Aorta (tissue), 5 donors: ENCODE data around the gene CD22. TPM values are rescaled to one million over a fixed set of nuclear protein-coding genes. Genes with fewer than 3 reads are reported as not detected.

ENCODE experiments used
- ATAC-seq: fragments of 200-7000 bp; cut with Tn5 transposase; one replicate; pipeline ENCODE4 v1.9.1; 2022; ENCODE audit warnings: moderate library complexity; ENCODE audit not compliant: low FRiP score
- DNase-seq, 2 donors: peaks; one replicate each; pipeline ENCODE4 v3.0.0-alpha.2; 2020
- H3K27ac ChIP-seq, 2 donors: one replicate each; pipeline ENCODE4 v1.5.1; 2013; ENCODE audit warnings: low read length in 2 of 2, mild to moderate bottlenecking in 2 of 2, moderate library complexity in 2 of 2, control low read depth in 1 of 2, inconsistent platforms in 1 of 2, low read depth in 1 of 2
- H3K27me3 ChIP-seq, 2 donors: one replicate each; pipeline ENCODE4 v1.6.1; 2013; ENCODE audit warnings: control low read depth in 1 of 2, low read length in 1 of 2, mild to moderate bottlenecking in 1 of 2, moderate library complexity in 1 of 2; ENCODE audit not compliant: insufficient read depth in 2 of 2, control insufficient read depth in 1 of 2
- H3K36me3 ChIP-seq, 2 donors: one replicate each; pipeline ENCODE4 v1.6.1; 2013; ENCODE audit warnings: control low read depth in 1 of 2, low read length in 1 of 2, mild to moderate bottlenecking in 1 of 2; ENCODE audit not compliant: insufficient read depth in 2 of 2, control insufficient read depth in 1 of 2
- H3K4me1 ChIP-seq, 2 donors: one replicate each; pipeline ENCODE4 v1.6.1; 2013; ENCODE audit warnings: low read length in 2 of 2, control low read depth in 1 of 2, mild to moderate bottlenecking in 1 of 2, moderate library complexity in 1 of 2; ENCODE audit not compliant: insufficient read depth in 2 of 2, control insufficient read depth in 1 of 2
- H3K4me3 ChIP-seq, 2 donors: one replicate each; pipeline ENCODE4 v1.5.1; 2013; ENCODE audit warnings: low read length in 2 of 2, control low read depth in 1 of 2, mild to moderate bottlenecking in 1 of 2
- H3K9me3 ChIP-seq: one replicate; pipeline ENCODE4 v1.6.1; 2013; ENCODE audit warnings: mild to moderate bottlenecking, low read length; ENCODE audit not compliant: control insufficient read depth
- WGBS, 2 donors: extraction: QIAGEN DNeasy Blood & Tissue Kit; methylation state at CpG; one replicate each; pipeline ENCODE4 v1.1.7; 2013; 5-methylcytosine and 5-hydroxymethylcytosine counted together
- intact Hi-C, 2 donors: fragments of 100-400 bp; cut with DNase I; formaldehyde crosslinking; loops; one replicate each; pipeline versions ENCODE4 v1.14.2 to v1.15.0; 2022
- polyA plus RNA-seq, 2 donors: library from polyadenylated mRNA; stranded (reverse); fragments of 200-250 nt; gene quantifications; one replicate each; pipeline ENCODE4 v1.2.3, GENCODE V29; 2013
- total RNA-seq, 2 donors: library from RNA; stranded (reverse); fragmentation: NEBNext Ultra II Directional; extraction: Animal tissue kit (Norgen Biotek cat#: 25700); gene quantifications; one replicate each; pipeline ENCODE4 v1.2.1, GENCODE V29; 2021
- donor health status: healthy with polysubstance abuse.
- donor health status: Bipolar disorder and iron deficiency.
- donor health status: DM: no; HTN: no; CAD: no.
- donor health status: DM: no; HTN: no; CAD: no.
- donor health status: DM: yes; HTN: yes; CAD: no.

Gene CD22
- total and polyA plus RNA-seq, 4 donors, result 0.75 to 3.1 (median 2.9) TPM; not detected in 1

DNA sequence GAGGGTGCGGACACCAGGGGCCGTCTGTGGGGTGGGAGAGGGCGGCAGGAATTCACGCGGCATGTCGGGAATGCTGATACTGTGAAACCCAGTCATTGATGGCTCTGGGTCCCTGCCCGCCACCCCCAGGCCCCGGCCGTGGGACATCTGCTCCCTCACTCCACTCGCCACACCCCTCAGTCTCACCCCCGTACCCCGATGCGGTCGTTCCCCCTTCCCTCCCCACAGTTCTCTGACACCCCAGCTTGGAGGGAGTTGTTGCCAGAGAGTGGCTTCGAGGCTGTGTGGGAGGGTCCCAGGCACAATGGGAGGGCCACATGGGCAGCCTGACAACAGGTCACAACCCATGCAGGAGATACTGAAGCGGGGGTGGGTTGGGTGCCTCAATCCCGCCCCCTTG lies 35.2 kb upstream of the CD22 start:
- 26 to 28% methylated on average over 17 of the region's 17 CpGs for WGBS, 2 donors
- H3K27me3 ChIP-seq, result no peaks in the 10 kb centered on the region
- no peaks in the 10 kb centered on the region for H3K9me3 ChIP-seq
- intact Hi-C loops, result no loop called here
- H3K4me1 ChIP-seq, result no peaks in the 10 kb centered on the region
- H3K27ac ChIP-seq, result no peak overlapping the region
- no peak for ATAC-seq
- no peaks in the 10 kb centered on the region for H3K36me3 ChIP-seq
- no peak overlapping the region for H3K4me3 ChIP-seq
- DNase-seq, result no peak

GRCh38 chr19:35294328-35294727 lies 34.7 kb upstream of the CD22 start:
- no peak for ATAC-seq
- DNase-seq, result no peak
- intact Hi-C loops, result no loop called here
- Histone ChIP-seq H3K27ac (no peak overlapping the region), H3K27me3 (no peaks in the 10 kb centered on the region), H3K9me3 (no peaks in the 10 kb centered on the region), H3K36me3 (no peaks in the 10 kb centered on the region), H3K4me1 (no peaks in the 10 kb centered on the region), H3K4me3 (no peak overlapping the region)
- WGBS, 2 donors, result 63 to 66% methylated on average over 3 of the region's 3 CpGs

DNA sequence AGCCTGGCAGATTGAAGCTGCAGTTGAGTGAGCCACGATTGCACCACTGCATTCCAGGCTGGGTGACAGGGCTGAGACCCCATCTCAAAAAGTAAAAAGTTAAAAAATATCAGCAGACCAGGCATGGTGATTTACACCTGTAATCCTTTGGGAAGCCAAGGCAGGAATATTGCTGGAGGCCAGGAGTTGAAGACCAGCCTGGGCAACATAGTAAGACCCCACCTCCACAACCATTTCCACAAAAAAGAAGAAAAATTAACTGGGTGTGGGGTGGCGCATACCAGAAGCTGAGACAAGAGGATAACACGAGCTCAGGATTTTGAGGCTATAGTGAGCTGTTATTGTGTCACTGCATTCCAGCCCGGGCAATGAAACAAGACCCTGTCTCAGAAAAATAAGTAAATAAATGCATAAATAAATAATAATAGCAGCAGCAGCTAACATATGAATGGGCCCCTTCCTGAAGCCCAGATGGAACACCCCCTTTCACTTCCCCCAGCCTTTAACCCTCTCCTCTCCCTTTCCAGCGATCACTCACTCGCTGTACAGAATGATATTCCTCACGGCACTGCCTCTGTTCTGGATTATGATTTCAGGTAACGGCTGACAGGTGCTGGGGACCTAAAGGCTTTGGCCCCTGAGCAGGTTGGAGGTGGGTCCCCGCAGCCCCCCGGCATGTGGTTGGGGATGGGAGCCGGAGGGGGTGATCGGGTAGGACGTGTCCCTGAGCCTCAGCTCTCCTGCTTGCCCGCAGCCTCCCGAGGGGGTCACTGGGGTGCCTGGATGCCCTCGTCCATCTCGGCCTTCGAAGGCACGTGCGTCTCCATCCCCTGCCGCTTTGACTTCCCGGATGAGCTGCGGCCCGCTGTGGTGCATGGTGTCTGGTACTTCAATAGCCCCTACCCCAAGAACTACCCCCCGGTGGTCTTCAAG lies 33.9 kb upstream of the CD22 start:
- H3K27ac ChIP-seq, result no peak overlapping the region
- H3K4me1 ChIP-seq, result no peaks in the 10 kb centered on the region
- DNase-seq (no peak), ATAC-seq (no peak)
- H3K36me3 ChIP-seq, result no peaks in the 10 kb centered on the region
- H3K27me3 ChIP-seq, result no peaks in the 10 kb centered on the region
- no peaks in the 10 kb centered on the region for H3K9me3 ChIP-seq
- intact Hi-C loops, result no loop called here
- H3K4me3 ChIP-seq, result no peak overlapping the region
- 56 to 57% methylated on average over 24 to 25 of the region's 25 CpGs for WGBS, 2 donors

DNA sequence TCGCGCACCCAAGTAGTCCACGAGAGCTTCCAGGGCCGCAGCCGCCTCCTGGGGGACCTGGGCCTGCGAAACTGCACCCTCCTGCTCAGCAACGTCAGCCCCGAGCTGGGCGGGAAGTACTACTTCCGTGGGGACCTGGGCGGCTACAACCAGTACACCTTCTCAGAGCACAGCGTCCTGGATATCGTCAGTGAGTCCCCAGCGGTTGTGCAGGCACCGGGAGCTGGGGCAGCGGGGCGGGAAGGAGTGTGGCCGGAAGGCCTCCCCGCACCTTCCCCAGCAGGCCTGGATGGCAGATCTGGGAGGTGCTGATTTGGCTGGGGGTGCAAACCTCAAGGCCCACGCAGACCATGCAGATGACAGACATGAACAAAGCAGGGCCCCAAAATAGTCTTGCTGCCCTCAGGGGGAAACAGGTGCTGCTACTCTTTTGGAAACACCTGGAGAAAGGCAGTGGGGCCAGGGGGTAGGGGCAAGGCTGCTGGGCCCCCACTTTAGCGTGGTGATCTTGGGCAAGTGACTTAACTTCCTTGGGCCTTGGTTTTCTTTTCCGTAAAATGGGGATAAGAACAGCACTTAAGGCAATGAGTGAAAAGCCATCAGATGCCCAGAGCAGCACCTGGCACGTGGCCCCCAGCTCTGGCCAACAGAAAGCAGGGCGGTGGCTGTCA lies 33.1 kb upstream of the CD22 start:
- H3K4me1 ChIP-seq, result no peaks in the 10 kb centered on the region
- no peaks in the 10 kb centered on the region for H3K36me3 ChIP-seq
- no peaks in the 10 kb centered on the region for H3K9me3 ChIP-seq
- 45 to 51% methylated on average over 24 of the region's 24 CpGs for WGBS, 2 donors
- DNase-seq, result no peak
- no peak for ATAC-seq
- no peak overlapping the region for H3K4me3 ChIP-seq
- no peak overlapping the region for H3K27ac ChIP-seq
- intact Hi-C loops, result no loop called here
- H3K27me3 ChIP-seq, result no peaks in the 10 kb centered on the region

DNA sequence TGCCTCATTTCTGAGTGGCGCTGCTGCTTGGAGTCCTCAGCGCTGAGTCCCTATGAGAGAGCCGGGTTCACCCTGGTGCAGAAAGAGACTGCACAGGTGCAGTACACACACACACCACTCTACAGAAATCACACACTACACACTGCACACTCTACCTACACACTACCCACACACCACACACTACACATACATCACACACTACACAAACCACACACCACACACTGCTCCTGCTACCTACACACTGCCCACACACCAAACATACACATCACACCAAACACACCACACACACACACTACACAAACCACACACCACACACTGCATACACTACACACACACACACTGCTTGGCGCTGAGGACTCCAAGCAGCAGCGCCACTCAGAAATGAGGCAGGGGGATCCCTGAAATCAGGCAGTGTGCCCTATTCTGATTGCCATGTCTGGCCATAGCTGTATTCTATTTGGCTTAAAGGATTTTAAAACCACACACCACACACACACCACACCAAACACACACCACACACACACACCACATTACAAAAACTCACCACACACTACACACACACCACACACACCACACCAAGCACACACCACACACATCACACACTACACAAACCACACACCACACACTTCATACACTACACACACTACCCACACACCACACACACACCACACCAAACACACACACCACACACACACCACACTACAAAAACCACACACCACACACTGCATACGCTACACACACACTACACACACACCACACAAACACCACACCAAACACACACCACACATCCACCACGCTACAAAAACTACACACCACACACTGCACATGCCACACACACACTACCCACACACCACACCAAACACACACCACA lies 32.1 kb upstream of the CD22 start:
- intact Hi-C loops, result no loop called here
- Histone ChIP-seq H3K27ac (no peak overlapping the region), H3K27me3 (no peaks in the 10 kb centered on the region), H3K36me3 (no peaks in the 10 kb centered on the region), H3K9me3 (no peaks in the 10 kb centered on the region), H3K4me3 (no peak overlapping the region), H3K4me1 (no peaks in the 10 kb centered on the region)
- DNase-seq (no peak), ATAC-seq (no peak)
- WGBS, 2 donors, result 87 to 88% methylated on average over 7 of the region's 7 CpGs

- H3K27ac ChIP-seq, result no peak overlapping the region
- no peaks in the 10 kb centered on the region for H3K36me3 ChIP-seq
- H3K4me3 ChIP-seq, result no peak overlapping the region
- WGBS, 2 donors, result 94 to 95% methylated on average over 3 of the region's 3 CpGs
- intact Hi-C loops, result no loop called here
- no peak for ATAC-seq
- H3K9me3 ChIP-seq, result no peaks in the 10 kb centered on the region
- DNase-seq, result no peak
- no peaks in the 10 kb centered on the region for H3K4me1 ChIP-seq
- H3K27me3 ChIP-seq, result no peaks in the 10 kb centered on the region
Observed at GRCh38 chr19:35297515-35297848, 31.5 kb upstream of the CD22 start.

- WGBS, 2 donors, result 94 to 98% methylated on average over 2 of the region's 2 CpGs
- no peaks in the 10 kb centered on the region for H3K27me3 ChIP-seq
- no peak for ATAC-seq
Observed at GRCh38 chr19:35297922-35298321, 31.1 kb upstream of the CD22 start.

DNA sequence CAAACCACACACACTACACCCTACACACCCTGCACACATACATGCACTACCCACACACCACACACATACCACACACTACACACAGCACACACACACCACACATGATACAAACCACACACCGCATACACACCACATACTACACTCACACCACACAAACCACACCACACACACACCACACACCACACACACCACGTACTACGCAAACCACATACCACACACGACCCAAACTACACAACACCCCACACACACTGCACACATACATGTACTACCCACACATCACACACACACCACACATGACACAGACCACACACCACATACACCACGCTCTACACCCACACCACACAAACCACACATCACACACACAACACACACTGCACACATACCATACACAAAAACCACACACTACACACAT lies 30.4 kb upstream of the CD22 start:
- WGBS, 2 donors, result 93 to 94% methylated on average over 5 of the region's 5 CpGs
- H3K4me3 ChIP-seq, result no peak overlapping the region
- no peaks in the 10 kb centered on the region for H3K4me1 ChIP-seq
- ATAC-seq, result no peak
- no peak for DNase-seq
- no peaks in the 10 kb centered on the region for H3K36me3 ChIP-seq
- intact Hi-C loops, result no loop called here
- no peaks in the 10 kb centered on the region for H3K9me3 ChIP-seq
- no peak overlapping the region for H3K27ac ChIP-seq
- no peaks in the 10 kb centered on the region for H3K27me3 ChIP-seq

More at GRCh38 chr19:35297922-35298321, 31.1 kb upstream of the CD22 start:
- Histone ChIP-seq H3K4me1 (no peaks in the 10 kb centered on the region), H3K4me3 (no peak overlapping the region), H3K36me3 (no peaks in the 10 kb centered on the region), H3K27ac (no peak overlapping the region), H3K9me3 (no peaks in the 10 kb centered on the region)
- DNase-seq, result no peak
- intact Hi-C loops, result no loop called here
